ENCODE measurements around the gene KLF2. TPM values are rescaled to one million over a fixed set of nuclear protein-coding genes. Genes with fewer than 3 reads are reported as not detected.
A peak's percentile ranks its signal among the peaks of the same experiment; 100 is the strongest.
"Not testable (repeated sequence)": the region's sequence is repeated elsewhere in the genome, so short reads cannot be mapped to it uniquely, and the experiment has no call there.

Gene KLF2
- under 1 TPM; 0.36 to 0.76 TPM for total RNA-seq

DNA sequence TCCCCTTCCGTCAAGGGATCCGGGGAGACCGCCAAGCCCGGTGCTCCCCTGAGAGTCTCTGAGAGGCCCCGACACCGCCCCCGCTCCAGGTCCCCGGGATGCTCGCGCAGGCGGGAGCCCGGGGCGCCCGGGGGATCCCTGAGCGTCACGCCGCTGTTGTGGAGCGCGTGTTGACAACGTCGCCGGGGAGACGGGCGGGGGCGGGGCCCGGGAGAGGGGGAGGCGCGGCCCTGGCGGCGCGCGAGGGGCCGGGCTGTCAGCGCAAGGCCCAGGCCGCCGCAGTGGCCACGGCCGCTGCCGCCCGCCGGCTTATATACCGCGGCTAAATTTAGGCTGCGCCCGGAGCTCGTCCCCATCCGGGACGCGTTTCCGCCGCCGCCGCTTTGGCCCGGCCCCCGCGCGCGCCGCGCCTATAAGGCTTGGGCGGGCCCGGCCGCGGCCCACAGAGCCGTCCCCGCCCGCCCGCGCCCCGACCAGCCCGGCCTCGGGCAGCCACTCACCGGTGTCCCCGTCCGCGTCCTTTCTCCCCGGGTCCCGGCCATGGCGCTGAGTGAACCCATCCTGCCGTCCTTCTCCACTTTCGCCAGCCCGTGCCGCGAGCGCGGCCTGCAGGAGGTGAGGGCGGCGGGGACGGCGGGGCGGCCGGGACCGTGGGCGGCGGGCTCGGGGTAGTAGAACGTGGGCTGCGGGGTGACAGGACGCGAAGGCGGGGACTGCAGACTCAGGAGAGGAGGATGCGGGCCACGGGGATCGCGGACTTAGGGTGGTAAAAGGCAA is at the start of gene KLF2:
KLF2 (plus strand) TSS at position 443 of the 777 bp plus-strand sequence; CDS start at position 541, 98 bp downstream.
- Mint-ChIP-seq H3K27me3 (ENCODE audit: low read depth) (peaks cover 56% of the 10 kb centered on the region), H3K4me3 (peak within 1 kb of the TSS; percentile 62 to 64), H3K4me1 (ENCODE audit: low read depth) (peaks cover 41% of the 10 kb centered on the region), H3K36me3 (ENCODE audit: insufficient read depth in 2 of 2) (no peaks in the 10 kb centered on the region), H3K9me3 (no peaks in the 10 kb centered on the region), H3K27ac (no peak within 1 kb of the TSS)
- DNase-seq (peak; percentile 74 to 77), ATAC-seq (replicated peaks in 1 of 2) (peak; percentile 66 to 70)

DNA sequence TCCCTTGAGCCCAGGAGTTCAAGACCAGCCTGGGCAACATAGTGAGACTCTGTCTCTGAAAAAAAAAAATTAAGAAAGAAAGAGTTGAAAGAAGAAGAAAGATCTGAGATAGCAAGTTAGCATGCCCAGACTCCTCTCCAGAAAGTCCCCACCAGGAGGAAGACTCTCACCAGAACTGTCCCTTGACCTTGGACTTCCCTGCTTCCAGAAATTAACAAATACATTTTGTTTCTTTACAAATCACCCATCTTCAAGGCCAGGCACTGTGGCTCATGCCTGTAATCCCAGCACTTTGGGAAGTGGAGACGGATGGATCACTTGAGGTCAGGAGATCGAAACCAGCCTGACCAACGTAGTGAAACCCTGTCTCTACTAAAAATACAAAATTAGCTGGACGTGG is 44.3 kb upstream of the KLF2 start:
- no peak overlapping the region for H3K27ac Mint-ChIP-seq
- no peak for DNase-seq
- no peak for ATAC-seq (replicated peaks in 1 of 2)
- H3K4me3 Mint-ChIP-seq, result no peak overlapping the region
- no peaks in the 10 kb centered on the region for H3K36me3 Mint-ChIP-seq (ENCODE audit: insufficient read depth in 2 of 2)
- peaks cover 23% of the 10 kb centered on the region for H3K4me1 Mint-ChIP-seq (ENCODE audit: low read depth)
- no peaks in the 10 kb centered on the region for H3K9me3 Mint-ChIP-seq
- peaks cover 11% of the 10 kb centered on the region for H3K27me3 Mint-ChIP-seq (ENCODE audit: low read depth)

DNA sequence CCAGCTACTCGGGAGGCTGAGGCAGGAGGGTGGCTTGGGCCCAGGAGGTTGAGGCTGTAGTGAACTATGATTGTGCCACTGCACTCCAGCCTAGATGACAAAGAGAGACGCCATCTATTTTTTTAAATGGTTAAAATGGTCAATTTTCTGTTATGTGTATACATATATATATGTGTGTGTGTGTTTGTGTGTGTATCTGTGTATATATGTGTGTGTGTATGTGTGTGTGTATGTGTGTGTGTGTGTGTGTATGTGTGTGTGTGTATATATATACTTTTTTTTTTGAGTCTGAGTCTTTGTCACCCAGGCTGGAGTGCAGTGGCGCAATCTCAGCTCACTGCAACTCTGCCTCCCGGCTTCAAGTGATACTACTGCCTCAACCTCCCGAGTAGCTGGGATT is 42.9 kb upstream of the KLF2 start:
- Mint-ChIP-seq H3K4me1 (ENCODE audit: low read depth) (peaks cover 30% of the 10 kb centered on the region), H3K9me3 (no peaks in the 10 kb centered on the region), H3K4me3 (no peak overlapping the region), H3K27ac (no peak overlapping the region), H3K36me3 (ENCODE audit: insufficient read depth in 2 of 2) (no peaks in the 10 kb centered on the region), H3K27me3 (ENCODE audit: low read depth) (peaks cover 14% of the 10 kb centered on the region)
- ATAC-seq (replicated peaks in 1 of 2), result no peak
- DNase-seq, result no peak

DNA sequence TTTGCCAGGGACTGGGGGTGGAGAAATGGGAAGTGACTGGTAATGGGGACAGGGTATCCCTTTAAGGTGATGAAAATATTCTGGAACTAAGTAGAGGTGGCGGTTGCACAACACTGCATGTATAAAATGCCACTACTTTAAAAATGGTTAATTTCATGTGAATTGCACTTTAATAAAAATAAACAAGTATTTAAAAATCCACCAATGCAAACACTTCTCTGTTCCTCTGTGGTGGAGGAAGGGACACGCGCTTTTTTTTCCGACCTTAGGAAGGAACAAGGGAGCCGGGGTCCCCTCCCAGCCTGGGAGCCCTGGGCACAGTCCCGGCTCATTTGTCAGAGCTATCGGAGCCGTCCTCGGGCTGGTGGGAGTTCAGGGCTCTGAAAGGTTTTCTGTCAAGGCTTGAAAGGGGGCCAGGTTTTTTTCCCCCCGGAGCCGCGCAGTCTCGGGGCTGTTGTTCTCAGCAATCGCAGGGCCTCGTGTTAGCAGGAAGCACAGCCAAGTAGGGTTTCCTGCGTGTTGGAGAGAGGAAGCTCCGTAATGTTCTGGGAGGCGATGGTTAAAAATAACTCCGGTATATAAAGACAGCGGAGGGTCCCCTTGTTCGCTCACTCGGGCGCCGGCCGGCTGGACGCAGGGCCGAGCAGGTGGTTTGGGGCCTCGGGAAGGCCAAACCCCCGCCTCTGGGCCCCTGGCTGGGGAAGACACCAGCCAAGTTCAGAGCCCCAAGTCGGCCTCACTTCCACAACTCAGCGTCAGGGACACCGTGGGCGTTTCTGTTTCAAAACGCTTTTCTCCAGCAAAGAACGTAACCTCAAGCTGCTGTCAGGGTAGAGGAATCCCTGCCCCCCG is 41.2 kb upstream of the KLF2 start:
- peak overlapping the region; percentile 66 to 75 for H3K4me3 Mint-ChIP-seq
- DNase-seq (peak; percentile 65 to 69), ATAC-seq (replicated peaks in 1 of 2) (peak; percentile 83 to 93)
- no peaks in the 10 kb centered on the region for H3K9me3 Mint-ChIP-seq
- H3K27me3 Mint-ChIP-seq (ENCODE audit: low read depth), result peaks cover 22% of the 10 kb centered on the region
- H3K4me1 Mint-ChIP-seq (ENCODE audit: low read depth), result peaks cover 32% of the 10 kb centered on the region
- no peak overlapping the region for H3K27ac Mint-ChIP-seq
- H3K36me3 Mint-ChIP-seq (ENCODE audit: insufficient read depth in 2 of 2), result no peaks in the 10 kb centered on the region

DNA sequence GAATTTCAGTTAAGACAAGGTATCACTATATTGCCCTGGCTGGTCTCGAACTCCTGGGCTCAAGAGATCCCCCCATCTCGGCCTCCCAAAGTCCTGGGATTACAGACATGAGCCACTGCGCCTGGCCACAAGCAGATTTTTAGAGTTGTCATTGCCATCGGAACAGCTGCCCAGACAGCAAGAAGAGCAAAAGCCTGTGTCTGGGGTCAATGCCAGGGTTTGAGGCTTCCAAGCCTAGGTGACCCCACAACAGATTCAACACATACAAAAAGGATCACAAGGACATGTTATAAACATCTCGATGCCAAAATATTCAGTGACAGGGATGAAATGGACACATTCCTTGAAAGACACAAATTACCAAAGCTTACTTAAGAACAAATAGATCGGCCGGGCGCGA is 40.1 kb upstream of the KLF2 start:
- H3K4me3 Mint-ChIP-seq, result peak overlapping the region; percentile 8 to 66
- H3K27me3 Mint-ChIP-seq (ENCODE audit: low read depth), result peaks cover 22% of the 10 kb centered on the region
- ATAC-seq (replicated peaks in 1 of 2) (no peak), DNase-seq (no peak)
- no peaks in the 10 kb centered on the region for H3K36me3 Mint-ChIP-seq (ENCODE audit: insufficient read depth in 2 of 2)
- H3K9me3 Mint-ChIP-seq, result no peaks in the 10 kb centered on the region
- peaks cover 34% of the 10 kb centered on the region for H3K4me1 Mint-ChIP-seq (ENCODE audit: low read depth)
- no peak overlapping the region for H3K27ac Mint-ChIP-seq

DNA sequence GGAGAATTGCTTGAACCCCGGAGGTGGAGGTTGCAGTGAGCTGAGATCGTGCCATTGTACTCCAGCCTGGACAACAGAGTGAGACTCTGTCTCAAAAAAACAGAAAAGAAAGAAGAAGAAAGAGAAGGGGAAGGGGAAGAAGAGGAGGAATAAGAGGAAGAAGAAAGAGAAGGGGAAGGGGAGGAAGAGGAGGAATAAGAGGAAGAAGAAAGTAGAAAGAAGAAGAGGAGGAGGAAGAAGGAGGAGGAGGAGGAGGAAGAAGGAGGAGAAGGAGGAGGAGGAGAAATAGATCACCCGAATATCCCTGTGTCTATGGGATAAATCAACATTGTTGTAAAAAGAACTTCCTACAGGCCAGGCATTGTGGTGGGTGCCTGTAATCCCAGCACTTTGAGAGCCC is 39.5 kb upstream of the KLF2 start:
- H3K27ac Mint-ChIP-seq; DNase-seq; ATAC-seq (replicated peaks in 1 of 2); H3K4me3 Mint-ChIP-seq; H3K9me3 Mint-ChIP-seq; H3K36me3 Mint-ChIP-seq (ENCODE audit: insufficient read depth in 2 of 2): not testable (repeated sequence)
- peaks cover 22% of the 10 kb centered on the region for H3K27me3 Mint-ChIP-seq (ENCODE audit: low read depth)
- H3K4me1 Mint-ChIP-seq (ENCODE audit: low read depth), result peaks cover 37% of the 10 kb centered on the region

DNA sequence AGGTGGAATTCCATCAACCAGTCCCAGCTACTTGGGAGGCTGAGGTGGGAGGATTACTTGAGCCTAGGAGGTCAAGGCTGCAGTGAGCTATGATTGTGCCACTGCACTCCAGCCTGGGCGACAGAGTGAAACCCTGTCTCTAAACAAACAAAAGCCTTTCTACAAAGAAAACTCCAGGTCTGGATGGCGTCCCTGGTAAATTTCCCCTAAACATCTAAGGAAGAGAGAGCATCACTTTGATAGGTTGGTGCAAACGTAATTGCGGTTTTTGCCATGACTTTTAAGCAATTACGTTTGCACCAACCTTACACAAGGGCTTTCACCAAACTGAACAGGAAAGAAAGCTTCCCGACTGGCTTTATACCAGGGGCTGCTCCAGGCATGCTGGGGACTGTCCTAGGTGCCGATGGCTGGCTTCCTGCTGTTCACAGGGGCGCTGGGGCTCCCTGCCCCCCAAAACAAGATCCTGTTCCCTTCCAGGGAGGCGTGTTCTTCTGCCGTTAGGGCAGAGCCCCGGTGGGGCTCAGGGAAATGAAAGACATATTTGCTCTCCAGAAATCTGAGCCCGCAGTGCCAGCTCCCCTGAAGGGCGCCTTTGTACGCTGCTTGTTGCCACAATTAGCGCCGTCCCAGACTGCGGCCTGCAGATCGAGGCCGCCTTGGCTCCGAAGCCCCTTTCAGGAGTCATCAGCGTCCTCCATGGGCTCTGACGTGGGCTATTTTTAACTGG is 38.7 kb upstream of the KLF2 start:
- DNase-seq (no peak), ATAC-seq (replicated peaks in 1 of 2) (no peak)
- Mint-ChIP-seq H3K27ac (no peak overlapping the region), H3K4me3 (peak overlapping the region in 1 of 2 donors; percentile 16), H3K9me3 (no peaks in the 10 kb centered on the region), H3K36me3 (ENCODE audit: insufficient read depth in 2 of 2) (no peaks in the 10 kb centered on the region), H3K27me3 (ENCODE audit: low read depth) (peaks cover 22% of the 10 kb centered on the region), H3K4me1 (ENCODE audit: low read depth) (peaks cover 37% of the 10 kb centered on the region)

DNA sequence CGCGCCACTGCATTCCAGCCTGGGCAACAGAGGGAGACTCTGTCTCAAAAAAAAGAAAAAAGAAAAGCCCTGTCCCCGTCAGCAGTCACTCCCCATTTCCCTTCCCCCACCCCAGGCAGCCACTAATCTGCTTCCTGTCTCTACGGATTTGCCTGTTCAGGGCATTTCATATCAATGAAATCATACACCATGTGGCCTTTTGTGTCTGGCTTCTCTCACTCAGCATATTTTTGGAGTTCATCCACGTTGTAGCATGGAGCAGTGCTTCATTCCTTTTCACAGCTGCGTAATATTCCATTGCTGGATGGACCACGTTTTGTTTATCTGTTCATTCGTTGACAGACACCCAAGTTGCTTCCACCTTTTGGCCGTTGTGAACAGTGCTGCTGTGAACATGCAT is 36.1 kb upstream of the KLF2 start:
- ATAC-seq (replicated peaks in 1 of 2) (no peak), DNase-seq (no peak)
- Mint-ChIP-seq H3K4me3 (no peak overlapping the region), H3K36me3 (ENCODE audit: insufficient read depth in 2 of 2) (no peaks in the 10 kb centered on the region), H3K27me3 (ENCODE audit: low read depth) (peaks cover 22% of the 10 kb centered on the region), H3K9me3 (no peaks in the 10 kb centered on the region), H3K4me1 (ENCODE audit: low read depth) (peaks cover 23% of the 10 kb centered on the region), H3K27ac (no peak overlapping the region)

DNA sequence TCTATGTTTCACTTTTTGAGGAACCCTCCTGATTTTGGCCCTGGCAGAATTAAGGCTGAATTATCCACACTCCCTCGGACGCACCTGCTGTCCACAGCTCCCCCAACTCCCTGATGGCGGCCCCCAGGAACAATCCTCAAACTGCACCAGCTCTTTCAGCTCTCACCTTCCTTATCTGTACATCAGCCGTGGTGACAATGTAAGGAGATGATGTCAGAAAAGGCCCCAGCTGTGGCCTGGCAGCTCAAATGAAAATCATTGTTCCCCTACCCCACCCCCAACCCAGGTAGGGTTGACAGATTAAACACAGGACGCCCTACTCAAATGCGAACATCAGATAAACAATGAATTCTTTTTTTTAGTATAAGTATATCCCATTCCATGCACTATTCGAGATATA is 35.0 kb upstream of the KLF2 start:
- no peak for ATAC-seq (replicated peaks in 1 of 2)
- no peak for DNase-seq
- H3K27ac Mint-ChIP-seq, result no peak overlapping the region
- no peaks in the 10 kb centered on the region for H3K36me3 Mint-ChIP-seq (ENCODE audit: insufficient read depth in 2 of 2)
- H3K4me3 Mint-ChIP-seq, result no peak overlapping the region
- no peaks in the 10 kb centered on the region for H3K9me3 Mint-ChIP-seq
- peaks cover 19% of the 10 kb centered on the region for H3K4me1 Mint-ChIP-seq (ENCODE audit: low read depth)
- H3K27me3 Mint-ChIP-seq (ENCODE audit: low read depth), result peaks cover 18% of the 10 kb centered on the region

DNA sequence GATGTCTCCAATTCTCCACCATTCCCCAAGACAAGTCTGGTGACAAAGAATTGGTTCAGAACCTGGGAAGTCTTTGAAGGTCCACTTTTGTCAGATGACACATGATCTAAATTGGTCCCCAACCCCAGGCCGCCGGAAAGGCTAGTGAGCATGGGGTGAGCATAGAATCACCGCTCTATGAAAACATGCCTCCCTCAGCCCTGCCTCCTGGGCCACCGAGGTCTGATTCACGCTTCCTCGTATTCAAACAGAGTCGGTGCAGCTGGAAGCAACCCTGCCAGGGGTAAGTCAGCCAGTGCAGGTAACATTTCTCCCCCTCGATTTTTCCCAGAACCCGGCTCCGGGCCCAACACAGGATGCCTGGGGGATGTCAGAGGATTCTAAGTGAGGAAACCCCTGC is 33.9 kb upstream of the KLF2 start:
- ATAC-seq (replicated peaks in 1 of 2) (no peak), DNase-seq (no peak)
- Mint-ChIP-seq H3K4me1 (ENCODE audit: low read depth) (peaks cover 19% of the 10 kb centered on the region), H3K36me3 (ENCODE audit: insufficient read depth in 2 of 2) (no peaks in the 10 kb centered on the region), H3K9me3 (no peaks in the 10 kb centered on the region), H3K4me3 (no peak overlapping the region), H3K27ac (no peak overlapping the region), H3K27me3 (ENCODE audit: low read depth) (peaks cover 11% of the 10 kb centered on the region)

DNA sequence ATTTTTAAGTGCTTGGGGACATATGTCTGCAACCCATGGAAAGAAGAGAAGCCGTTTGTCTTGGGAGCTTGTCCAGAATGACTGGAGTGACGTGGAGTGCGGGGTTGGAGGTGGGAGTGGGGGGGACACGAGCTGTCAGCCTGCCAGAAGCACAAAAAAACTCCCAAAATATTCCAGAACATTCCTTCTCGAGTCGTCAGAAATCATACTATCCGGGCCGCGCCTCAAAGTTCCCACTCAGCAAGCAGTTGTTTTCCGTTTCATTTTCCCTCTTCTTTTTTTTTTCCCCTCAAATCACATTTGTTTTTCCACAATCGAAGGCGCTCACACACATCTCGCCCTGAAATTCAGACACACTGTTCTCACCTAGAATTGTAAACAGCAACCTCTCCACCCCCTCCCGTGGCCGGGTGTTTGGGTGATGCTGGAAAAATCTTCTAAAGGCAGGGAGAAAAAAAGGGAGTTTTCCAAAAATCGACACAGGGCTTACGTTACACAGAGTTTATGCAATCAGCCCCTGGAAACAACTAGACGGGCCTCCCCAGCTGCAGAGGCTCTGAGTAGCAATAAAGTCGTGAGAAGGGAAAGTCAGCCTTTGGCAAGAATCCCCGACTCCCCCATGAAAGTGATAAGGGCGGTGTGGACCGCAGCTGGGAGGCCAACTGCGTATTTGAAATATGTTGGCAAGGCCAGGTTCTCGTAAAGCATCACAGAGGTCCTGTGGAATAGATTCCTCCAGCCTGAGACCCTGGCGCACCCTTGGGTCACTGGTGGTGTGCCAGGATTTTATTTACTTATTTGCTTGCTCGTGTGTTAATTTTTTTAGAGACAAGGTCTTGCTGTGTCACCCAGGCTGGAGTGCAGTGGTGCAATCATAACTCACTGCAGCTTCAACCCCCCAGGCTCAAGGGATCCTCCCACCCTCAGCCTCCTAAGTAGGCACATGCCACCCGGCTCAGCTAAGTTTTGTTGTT is 31.2 kb upstream of the KLF2 start:
- no peaks in the 10 kb centered on the region for H3K9me3 Mint-ChIP-seq
- H3K27me3 Mint-ChIP-seq (ENCODE audit: low read depth), result no peaks in the 10 kb centered on the region
- ATAC-seq (replicated peaks in 1 of 2) (no peak), DNase-seq (no peak)
- H3K36me3 Mint-ChIP-seq (ENCODE audit: insufficient read depth in 2 of 2), result no peaks in the 10 kb centered on the region
- H3K4me1 Mint-ChIP-seq (ENCODE audit: low read depth), result peaks cover 11% of the 10 kb centered on the region
- H3K27ac Mint-ChIP-seq, result no peak overlapping the region
- no peak overlapping the region for H3K4me3 Mint-ChIP-seq

DNA sequence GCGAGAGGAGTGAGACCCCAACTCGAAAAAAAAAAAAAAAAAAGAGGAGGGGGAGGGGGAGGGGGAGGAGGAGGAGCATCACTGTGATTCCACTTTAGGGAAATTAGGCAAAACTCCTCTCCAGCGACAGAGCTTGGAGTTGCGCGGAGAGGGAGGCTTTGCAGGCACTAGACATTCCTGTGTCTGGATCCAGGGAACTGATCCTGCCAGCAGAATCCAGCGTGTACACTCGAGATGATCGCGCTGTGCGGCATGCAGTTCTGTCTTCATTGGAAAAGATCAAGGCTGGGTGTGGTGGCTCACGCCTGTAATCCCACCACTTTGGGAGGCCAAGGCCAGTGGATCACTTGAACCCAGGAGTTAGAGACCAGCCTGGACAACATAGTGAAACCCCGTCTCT is 29.6 kb upstream of the KLF2 start:
- ATAC-seq (replicated peaks in 1 of 2) (no peak), DNase-seq (no peak)
- Mint-ChIP-seq H3K27me3 (ENCODE audit: low read depth) (no peaks in the 10 kb centered on the region), H3K9me3 (no peaks in the 10 kb centered on the region), H3K27ac (no peak overlapping the region), H3K4me1 (ENCODE audit: low read depth) (peaks cover 6% of the 10 kb centered on the region), H3K36me3 (ENCODE audit: insufficient read depth in 2 of 2) (no peaks in the 10 kb centered on the region), H3K4me3 (no peak overlapping the region)
